ENCODE data around the gene CLCA4.

CLCA4 gene

DNA sequence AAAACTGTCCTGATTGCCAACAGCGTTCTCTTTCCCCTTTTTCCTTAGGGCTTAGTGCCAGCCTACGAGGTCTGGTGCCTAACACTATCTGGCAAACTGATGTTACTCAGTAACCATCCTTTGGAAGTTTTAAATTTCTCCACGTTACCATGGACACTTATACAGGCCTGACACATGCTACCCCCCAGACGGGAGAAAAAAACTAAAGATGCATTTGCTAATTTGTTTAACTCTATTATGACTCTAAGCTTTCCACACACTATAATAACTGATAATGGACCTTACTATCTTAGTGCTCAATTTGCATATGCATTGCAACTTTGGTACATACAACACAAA is 41.3 kb upstream of the CLCA4 start:
- Histone ChIP-seq H3K9me3 (ENCODE audit: control insufficient read depth, low read length) (no peaks in the 10 kb centered on the region), H3K4me1 (ENCODE audit: control insufficient read depth, insufficient read depth, low read length, poor library complexity, severe bottlenecking) (no peaks in the 10 kb centered on the region), H3K4me3 (ENCODE audit: insufficient read depth, low read depth, low read length, poor library complexity, severe bottlenecking) (no peak overlapping the region), H3K27me3 (replicated peaks; ENCODE audit: control insufficient read depth, insufficient read depth, low read length, poor library complexity, severe bottlenecking) (no peaks in the 10 kb centered on the region), H3K27ac (ENCODE audit: insufficient read depth, low read length, poor library complexity, severe bottlenecking) (no peak overlapping the region), H3K36me3 (ENCODE audit: control insufficient read depth, insufficient read depth, low read length) (no peaks in the 10 kb centered on the region)
- no peak for DNase-seq

DNA sequence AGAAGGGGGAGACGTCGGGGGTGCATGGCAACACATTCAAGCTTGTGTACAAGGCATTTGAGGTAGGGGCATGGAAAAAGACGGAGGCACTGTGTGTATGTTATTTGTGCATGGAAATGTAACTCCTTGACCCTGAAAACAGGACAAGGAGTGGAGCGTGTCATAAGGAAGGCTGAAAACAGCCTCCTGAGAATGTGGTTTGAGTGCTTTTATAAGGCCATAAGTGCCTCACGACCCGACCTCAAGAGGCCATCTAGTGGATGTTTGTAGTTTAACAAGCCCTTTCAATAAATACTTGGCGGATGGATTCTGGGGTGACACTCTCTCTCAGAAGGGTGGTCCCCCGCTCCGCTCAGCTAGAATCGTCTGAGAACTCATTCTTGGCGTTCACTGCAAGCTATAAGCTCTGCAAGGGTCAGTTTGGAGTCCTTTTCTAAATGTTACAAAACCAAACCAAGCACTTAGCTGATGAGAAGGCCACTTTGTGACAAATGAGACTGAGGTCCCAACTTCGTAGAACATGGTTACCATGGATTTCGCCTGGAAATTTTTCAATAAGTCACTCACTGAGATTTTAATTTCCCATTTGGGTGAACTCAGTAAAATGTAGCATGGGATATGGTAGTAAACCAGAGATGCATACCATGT is 38.8 kb upstream of the CLCA4 start:
- Histone ChIP-seq H3K27me3 (replicated peaks; ENCODE audit: control insufficient read depth, insufficient read depth, low read length, poor library complexity, severe bottlenecking) (no peaks in the 10 kb centered on the region), H3K9me3 (ENCODE audit: control insufficient read depth, low read length) (no peaks in the 10 kb centered on the region), H3K36me3 (ENCODE audit: control insufficient read depth, insufficient read depth, low read length) (no peaks in the 10 kb centered on the region), H3K27ac (ENCODE audit: insufficient read depth, low read length, poor library complexity, severe bottlenecking) (no peak overlapping the region), H3K4me3 (ENCODE audit: insufficient read depth, low read depth, low read length, poor library complexity, severe bottlenecking) (no peak overlapping the region), H3K4me1 (ENCODE audit: control insufficient read depth, insufficient read depth, low read length, poor library complexity, severe bottlenecking) (no peaks in the 10 kb centered on the region)
- peak in 1 of 3 donors; percentile 6 for DNase-seq

DNA sequence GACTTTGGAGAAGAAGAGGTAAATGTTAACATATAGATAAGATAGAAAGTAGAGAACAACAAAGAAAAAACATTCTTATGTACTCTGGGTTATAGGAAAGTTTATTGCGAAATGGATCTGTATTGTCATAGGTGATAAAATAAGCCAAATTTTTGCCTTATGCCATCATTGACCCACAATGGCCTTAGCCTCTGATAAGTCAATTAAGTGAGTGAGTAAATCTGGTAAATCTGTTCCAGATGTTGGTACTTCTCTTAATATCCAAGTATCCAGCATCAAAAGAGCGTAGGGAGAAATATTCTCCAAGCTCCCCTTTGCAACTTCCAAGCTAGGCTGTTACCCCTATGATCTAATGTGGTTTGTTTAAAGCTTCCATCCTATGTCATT is 38.3 kb upstream of the CLCA4 start:
- Histone ChIP-seq H3K4me1 (ENCODE audit: control insufficient read depth, insufficient read depth, low read length, poor library complexity, severe bottlenecking) (no peaks in the 10 kb centered on the region), H3K27ac (ENCODE audit: insufficient read depth, low read length, poor library complexity, severe bottlenecking) (no peak overlapping the region), H3K9me3 (ENCODE audit: control insufficient read depth, low read length) (no peaks in the 10 kb centered on the region), H3K27me3 (replicated peaks; ENCODE audit: control insufficient read depth, insufficient read depth, low read length, poor library complexity, severe bottlenecking) (no peaks in the 10 kb centered on the region), H3K4me3 (ENCODE audit: insufficient read depth, low read depth, low read length, poor library complexity, severe bottlenecking) (no peak overlapping the region), H3K36me3 (ENCODE audit: control insufficient read depth, insufficient read depth, low read length) (no peaks in the 10 kb centered on the region)
- no peak for DNase-seq

DNA sequence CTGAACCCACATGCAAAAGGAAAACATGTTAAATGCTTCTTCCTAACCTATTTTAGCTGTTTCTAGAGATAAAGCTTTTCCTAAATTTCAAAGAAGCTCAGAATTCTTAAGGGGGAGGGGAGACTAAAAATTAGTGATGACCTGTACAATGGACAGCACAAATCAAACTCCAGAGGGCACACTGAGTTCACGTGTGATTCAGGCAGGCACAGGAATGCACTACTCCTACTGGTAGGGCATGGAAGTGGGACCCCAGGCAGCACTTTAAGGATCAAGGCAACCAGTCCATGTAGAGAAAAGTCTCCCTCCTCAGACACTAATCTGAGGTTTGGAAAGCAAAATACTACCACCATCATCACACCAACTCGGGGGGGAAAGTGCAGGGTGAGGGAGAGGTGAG is 31.3 kb upstream of the CLCA4 start:
- no peak for DNase-seq
- no peaks in the 10 kb centered on the region for H3K4me1 ChIP-seq (ENCODE audit: control insufficient read depth, insufficient read depth, low read length, poor library complexity, severe bottlenecking)
- H3K27me3 ChIP-seq (replicated peaks; ENCODE audit: control insufficient read depth, insufficient read depth, low read length, poor library complexity, severe bottlenecking), result no peaks in the 10 kb centered on the region
- no peak overlapping the region for H3K27ac ChIP-seq (ENCODE audit: insufficient read depth, low read length, poor library complexity, severe bottlenecking)
- no peak overlapping the region for H3K4me3 ChIP-seq (ENCODE audit: insufficient read depth, low read depth, low read length, poor library complexity, severe bottlenecking)
- H3K9me3 ChIP-seq (ENCODE audit: control insufficient read depth, low read length), result no peaks in the 10 kb centered on the region
- no peaks in the 10 kb centered on the region for H3K36me3 ChIP-seq (ENCODE audit: control insufficient read depth, insufficient read depth, low read length)

DNA sequence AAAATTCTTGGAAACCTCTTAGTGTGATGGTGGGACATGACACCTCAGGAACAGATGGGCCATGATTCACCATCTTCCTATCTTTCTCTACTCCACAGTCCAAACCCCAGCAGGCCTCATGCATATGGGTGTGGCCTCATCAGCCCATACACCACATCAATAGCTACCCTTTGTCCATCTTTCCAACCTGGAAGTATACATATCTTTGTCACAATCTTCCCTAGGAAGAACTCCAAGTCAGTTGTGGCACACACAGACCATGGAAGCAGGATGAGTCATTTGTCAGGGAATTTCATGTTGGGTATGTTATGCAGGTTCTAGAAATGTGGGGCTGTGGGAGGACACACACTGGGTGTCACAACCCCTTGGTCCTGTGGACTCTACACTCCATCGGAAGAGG is 30.5 kb upstream of the CLCA4 start:
- no peak for DNase-seq
- H3K4me3 ChIP-seq (ENCODE audit: insufficient read depth, low read depth, low read length, poor library complexity, severe bottlenecking), result no peak overlapping the region
- H3K27ac ChIP-seq (ENCODE audit: insufficient read depth, low read length, poor library complexity, severe bottlenecking), result no peak overlapping the region
- no peaks in the 10 kb centered on the region for H3K9me3 ChIP-seq (ENCODE audit: control insufficient read depth, low read length)
- H3K36me3 ChIP-seq (ENCODE audit: control insufficient read depth, insufficient read depth, low read length), result no peaks in the 10 kb centered on the region
- no peaks in the 10 kb centered on the region for H3K27me3 ChIP-seq (replicated peaks; ENCODE audit: control insufficient read depth, insufficient read depth, low read length, poor library complexity, severe bottlenecking)
- no peaks in the 10 kb centered on the region for H3K4me1 ChIP-seq (ENCODE audit: control insufficient read depth, insufficient read depth, low read length, poor library complexity, severe bottlenecking)

DNA sequence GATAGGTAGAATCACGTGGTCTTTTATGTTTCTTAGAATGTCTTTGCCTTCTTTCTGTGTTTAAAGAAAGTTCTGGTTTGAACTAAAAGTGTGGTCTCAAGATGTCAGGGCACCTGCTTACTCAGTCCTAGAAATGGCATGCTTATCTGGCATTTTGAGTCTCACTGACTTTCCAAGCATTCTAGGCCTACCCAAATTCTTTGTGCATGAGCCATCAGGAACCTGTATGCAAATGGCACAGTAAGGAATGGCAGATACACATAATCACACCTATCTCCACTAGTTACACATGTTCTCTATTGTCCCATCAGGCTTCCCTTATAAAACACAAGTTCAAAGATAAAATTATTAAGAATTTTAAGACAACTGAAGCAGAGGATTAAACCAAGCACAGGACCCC is 29.5 kb upstream of the CLCA4 start:
- no peak overlapping the region for H3K27ac ChIP-seq (ENCODE audit: insufficient read depth, low read length, poor library complexity, severe bottlenecking)
- no peaks in the 10 kb centered on the region for H3K36me3 ChIP-seq (ENCODE audit: control insufficient read depth, insufficient read depth, low read length)
- H3K4me1 ChIP-seq (ENCODE audit: control insufficient read depth, insufficient read depth, low read length, poor library complexity, severe bottlenecking), result no peaks in the 10 kb centered on the region
- H3K27me3 ChIP-seq (replicated peaks; ENCODE audit: control insufficient read depth, insufficient read depth, low read length, poor library complexity, severe bottlenecking), result no peaks in the 10 kb centered on the region
- no peak overlapping the region for H3K4me3 ChIP-seq (ENCODE audit: insufficient read depth, low read depth, low read length, poor library complexity, severe bottlenecking)
- H3K9me3 ChIP-seq (ENCODE audit: control insufficient read depth, low read length), result no peaks in the 10 kb centered on the region
- no peak for DNase-seq

DNA sequence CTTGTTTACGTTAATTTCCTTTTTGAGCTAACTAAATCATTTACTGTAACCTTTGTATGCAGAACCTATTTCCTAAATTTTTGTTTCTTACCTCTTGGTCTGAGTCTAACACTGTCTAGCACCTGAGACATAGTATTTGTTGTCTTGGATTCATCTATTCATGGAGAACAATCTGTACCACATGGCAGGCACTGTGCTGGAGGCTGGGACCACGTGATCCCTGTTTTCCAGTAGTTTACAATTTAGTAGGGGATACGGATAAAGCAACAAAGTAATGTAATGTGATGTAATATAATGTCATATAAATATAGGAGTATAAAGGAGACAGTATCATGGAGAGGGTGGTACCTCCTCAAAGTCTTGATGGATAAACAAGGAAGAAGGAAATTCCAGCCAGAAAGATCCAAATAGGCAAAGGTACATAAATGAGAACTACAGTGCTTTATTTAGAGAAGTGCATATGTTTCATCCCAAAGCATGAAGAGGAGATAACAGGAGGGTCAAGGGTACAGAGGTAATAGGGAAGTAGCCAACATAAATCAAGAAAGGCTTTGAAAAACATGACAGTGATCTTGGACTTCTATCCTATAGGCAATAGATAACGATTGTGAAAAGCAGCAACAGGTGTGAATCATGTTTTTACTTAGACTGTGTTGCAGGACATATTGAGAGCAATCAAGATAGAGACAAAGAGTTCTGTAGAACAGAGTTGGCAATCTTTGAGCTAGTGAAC is 25.9 kb upstream of the CLCA4 start:
- Histone ChIP-seq H3K4me3 (ENCODE audit: insufficient read depth, low read depth, low read length, poor library complexity, severe bottlenecking) (no peak overlapping the region), H3K27ac (ENCODE audit: insufficient read depth, low read length, poor library complexity, severe bottlenecking) (no peak overlapping the region), H3K9me3 (ENCODE audit: control insufficient read depth, low read length) (no peaks in the 10 kb centered on the region), H3K4me1 (ENCODE audit: control insufficient read depth, insufficient read depth, low read length, poor library complexity, severe bottlenecking) (no peaks in the 10 kb centered on the region), H3K36me3 (ENCODE audit: control insufficient read depth, insufficient read depth, low read length) (no peaks in the 10 kb centered on the region), H3K27me3 (replicated peaks; ENCODE audit: control insufficient read depth, insufficient read depth, low read length, poor library complexity, severe bottlenecking) (no peaks in the 10 kb centered on the region)
- DNase-seq, result no peak

DNA sequence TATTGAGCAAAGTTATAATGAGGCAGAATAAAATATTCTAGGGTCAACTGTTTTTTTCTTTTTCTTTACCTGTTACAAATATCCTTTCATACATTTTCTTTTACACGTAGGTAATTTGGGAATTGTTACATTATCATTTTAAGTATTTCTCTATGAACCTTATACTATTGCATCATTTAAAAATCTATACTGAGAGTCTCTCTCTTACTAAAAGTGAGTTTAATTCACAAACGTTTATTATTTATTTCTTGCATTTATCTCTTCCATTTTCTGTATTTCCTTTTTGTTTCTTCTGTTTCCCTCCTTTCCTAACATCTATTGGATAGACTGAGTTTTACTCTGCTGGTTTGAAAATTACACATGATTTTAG is 25.4 kb upstream of the CLCA4 start:
- no peaks in the 10 kb centered on the region for H3K27me3 ChIP-seq (replicated peaks; ENCODE audit: control insufficient read depth, insufficient read depth, low read length, poor library complexity, severe bottlenecking)
- H3K9me3 ChIP-seq (ENCODE audit: control insufficient read depth, low read length), result no peaks in the 10 kb centered on the region
- H3K4me1 ChIP-seq (ENCODE audit: control insufficient read depth, insufficient read depth, low read length, poor library complexity, severe bottlenecking), result no peaks in the 10 kb centered on the region
- H3K27ac ChIP-seq (ENCODE audit: insufficient read depth, low read length, poor library complexity, severe bottlenecking), result no peak overlapping the region
- H3K4me3 ChIP-seq (ENCODE audit: insufficient read depth, low read depth, low read length, poor library complexity, severe bottlenecking), result no peak overlapping the region
- H3K36me3 ChIP-seq (ENCODE audit: control insufficient read depth, insufficient read depth, low read length), result no peaks in the 10 kb centered on the region
- no peak for DNase-seq

DNA sequence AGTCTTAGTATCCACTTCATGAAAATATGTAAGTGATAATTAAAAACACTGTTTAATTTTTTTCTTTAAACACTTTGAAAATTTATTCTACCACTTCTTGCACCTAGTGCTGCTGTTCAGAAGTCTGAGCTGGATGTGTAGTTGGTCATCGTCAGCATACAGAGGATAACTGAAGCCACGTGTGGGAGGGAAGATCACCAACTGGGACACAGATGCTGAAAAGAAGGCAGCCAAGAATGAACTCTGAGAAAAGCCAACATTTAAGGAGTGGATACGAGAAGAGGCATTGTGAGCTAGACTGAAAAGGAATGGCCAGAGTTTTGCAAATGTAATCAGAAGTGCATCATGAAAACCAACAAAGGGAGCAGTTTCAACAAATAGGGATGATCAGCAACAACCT is 24.6 kb upstream of the CLCA4 start:
- Histone ChIP-seq H3K4me1 (ENCODE audit: control insufficient read depth, insufficient read depth, low read length, poor library complexity, severe bottlenecking) (no peaks in the 10 kb centered on the region), H3K36me3 (ENCODE audit: control insufficient read depth, insufficient read depth, low read length) (no peaks in the 10 kb centered on the region), H3K27me3 (replicated peaks; ENCODE audit: control insufficient read depth, insufficient read depth, low read length, poor library complexity, severe bottlenecking) (no peaks in the 10 kb centered on the region), H3K9me3 (ENCODE audit: control insufficient read depth, low read length) (no peaks in the 10 kb centered on the region), H3K4me3 (ENCODE audit: insufficient read depth, low read depth, low read length, poor library complexity, severe bottlenecking) (no peak overlapping the region), H3K27ac (ENCODE audit: insufficient read depth, low read length, poor library complexity, severe bottlenecking) (no peak overlapping the region)
- DNase-seq, result no peak

DNA sequence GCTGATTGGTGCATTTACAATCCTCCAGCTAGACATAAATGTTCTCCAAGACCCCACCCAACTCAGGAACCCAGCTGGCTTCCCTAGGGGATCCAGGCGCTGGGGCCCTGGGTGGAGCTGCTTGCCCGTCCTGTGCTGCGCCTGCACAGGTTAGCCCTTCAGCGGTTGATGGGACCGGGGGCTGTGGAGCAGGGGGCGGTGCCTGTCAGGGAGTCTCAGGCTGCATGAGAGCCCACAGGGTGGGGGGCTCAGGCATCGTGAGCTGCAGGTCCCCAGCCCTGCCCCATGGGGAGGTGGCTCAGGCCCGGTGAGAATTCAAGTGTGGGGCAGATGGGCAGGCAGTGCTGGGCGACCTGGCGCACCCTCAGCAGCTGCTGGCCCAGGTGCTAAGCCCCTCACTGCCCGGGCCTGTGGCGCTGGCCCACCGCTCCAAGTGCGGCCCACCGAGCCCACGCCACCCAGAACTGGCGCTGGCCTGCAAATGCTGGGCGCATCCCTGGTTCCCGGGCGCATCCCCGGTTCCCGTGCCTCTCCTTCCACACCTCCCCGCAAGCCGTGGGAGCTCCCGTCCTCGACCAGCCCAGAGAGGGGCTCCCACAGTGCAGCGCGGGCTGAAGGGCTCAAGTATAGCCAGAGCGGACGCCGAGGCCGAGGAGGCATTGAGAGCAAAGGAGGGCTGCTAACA is 23.1 kb upstream of the CLCA4 start:
- H3K9me3 ChIP-seq (ENCODE audit: control insufficient read depth, low read length), result no peaks in the 10 kb centered on the region
- H3K36me3 ChIP-seq (ENCODE audit: control insufficient read depth, insufficient read depth, low read length), result no peaks in the 10 kb centered on the region
- no peaks in the 10 kb centered on the region for H3K27me3 ChIP-seq (replicated peaks; ENCODE audit: control insufficient read depth, insufficient read depth, low read length, poor library complexity, severe bottlenecking)

More for the DNA sequence above, 23.1 kb upstream of the CLCA4 start:
- no peak for DNase-seq
- Histone ChIP-seq H3K27ac (ENCODE audit: insufficient read depth, low read length, poor library complexity, severe bottlenecking) (no peak overlapping the region), H3K4me1 (ENCODE audit: control insufficient read depth, insufficient read depth, low read length, poor library complexity, severe bottlenecking) (no peaks in the 10 kb centered on the region), H3K4me3 (ENCODE audit: insufficient read depth, low read depth, low read length, poor library complexity, severe bottlenecking) (no peak overlapping the region)
